HEK293 (cell line): Measurements from ENCODE around the gene GFM1.
A peak's percentile ranks its signal among the peaks of the same experiment; 100 is the strongest.

ENCODE experiments used
- CTCF ChIA-PET: fragments of 350-600 bp; formaldehyde crosslinking; extraction: SDS; loops from one replicate; lab custom pipeline; 2021; ENCODE audit warnings: antibody characterized with exemption; lab: Yijun Ruan, JAX
- POLR2A ChIA-PET: fragments of 300-600 bp; formaldehyde crosslinking; extraction: SDS; loops from one replicate; lab custom pipeline; 2020; ENCODE audit warnings: antibody characterized with exemption, inconsistent platforms; lab: Yijun Ruan, JAX
- H3K27ac ChIP-seq: fragments of 200-500 bp; sonication (Bioruptor generic); 2 replicates; pipeline ENCODE4 v1.5.1; 2014; ENCODE audit warnings: low read depth, low read length, control low read depth, inconsistent platforms; ENCODE audit errors: extremely low read depth
- H3K36me3 ChIP-seq, 2 experiments: fragments of 200-500 bp in 1 of 2; sonication (Bioruptor generic) in 1 of 2; 1 replicate in 1 of 2; 2 replicates in 1 of 2; pipeline ENCODE4 v1.5.1; 2014 to 2017; ENCODE audit warnings: inconsistent platforms in 2 of 2, low read length in 2 of 2; ENCODE audit not compliant: control insufficient read depth in 2 of 2, insufficient read depth in 1 of 2
- H3K4me1 ChIP-seq: fragments of 200-500 bp; sonication (Bioruptor generic); 2 replicates; pipeline ENCODE4 v1.5.1; 2014; ENCODE audit warnings: mild to moderate bottlenecking, low read length, inconsistent platforms; ENCODE audit not compliant: control insufficient read depth, insufficient read depth
- H3K4me3 ChIP-seq: 2 replicates; pipeline ENCODE4 v1.5.1; 2011; ENCODE audit warnings: low read depth, mild to moderate bottlenecking, control low read depth, low read length, moderate library complexity
- H3K9me3 ChIP-seq: fragments of 200-500 bp; sonication (Bioruptor generic); 2 replicates; pipeline ENCODE4 v1.5.1; 2014; ENCODE audit warnings: low read depth, low read length, inconsistent platforms; ENCODE audit not compliant: control insufficient read depth, insufficient read depth
- GLIS2 ChIP-seq: fragments of 450-650 bp; formaldehyde crosslinking; IDR thresholded peaks from 2 replicates; pipeline ENCODE4 v1.5.1; 2016; ENCODE audit warnings: missing biosample characterization, missing genetic modification characterization
- KLF8 ChIP-seq: fragments of 450-650 bp; formaldehyde crosslinking; IDR thresholded peaks from 2 replicates; pipeline ENCODE4 v1.5.1; 2016; ENCODE audit warnings: missing biosample characterization, missing genetic modification characterization
- MYNN ChIP-seq: fragments of 450-650 bp; formaldehyde crosslinking; IDR thresholded peaks from 2 replicates; pipeline ENCODE4 v1.5.1; 2016; ENCODE audit warnings: missing biosample characterization, missing genetic modification characterization, borderline replicate concordance
- OSR2 ChIP-seq: fragments of 450-650 bp; formaldehyde crosslinking; IDR thresholded peaks from 2 replicates; pipeline ENCODE4 v1.5.1; 2016; ENCODE audit warnings: missing biosample characterization, missing genetic modification characterization
- RBAK ChIP-seq: fragments of 450-650 bp; formaldehyde crosslinking; IDR thresholded peaks from 2 replicates; pipeline ENCODE4 v1.5.1; 2016; ENCODE audit warnings: missing biosample characterization, missing genetic modification characterization
- SETDB1 ChIP-seq: IDR thresholded peaks from one replicate; pipeline ENCODE4 v1.6.1; 2017; ENCODE audit warnings: mild to moderate bottlenecking, low read length, moderate library complexity, mixed read lengths; ENCODE audit not compliant: insufficient read length
- SP3 ChIP-seq: fragments of 450-650 bp; formaldehyde crosslinking; IDR thresholded peaks from 2 replicates; pipeline ENCODE4 v1.5.1; 2016; ENCODE audit warnings: missing biosample characterization, missing genetic modification characterization
- TCF7L2 ChIP-seq: IDR thresholded peaks from 2 replicates; pipeline ENCODE4 v1.6.1; 2011; ENCODE audit warnings: low read depth, mild to moderate bottlenecking, inconsistent platforms, low read length, moderate library complexity, borderline replicate concordance
- WT1 ChIP-seq: fragments of 450-650 bp; formaldehyde crosslinking; IDR thresholded peaks from 2 replicates; pipeline ENCODE4 v1.5.1; 2016; ENCODE audit warnings: missing biosample characterization, missing genetic modification characterization
- ZBTB17 ChIP-seq: fragments of 450-650 bp; formaldehyde crosslinking; IDR thresholded peaks from 2 replicates; pipeline ENCODE4 v1.5.1; 2016; ENCODE audit warnings: missing biosample characterization, missing genetic modification characterization
- ZNF2 ChIP-seq: fragments of 450-650 bp; formaldehyde crosslinking; IDR thresholded peaks from 2 replicates; pipeline ENCODE4 v1.5.1; 2016; ENCODE audit warnings: missing biosample characterization, missing genetic modification characterization
- ZNF366 ChIP-seq: fragments of 450-650 bp; formaldehyde crosslinking; conservative IDR thresholded peaks from 2 replicates; pipeline ENCODE4 v1.5.1; 2016; ENCODE audit warnings: missing biosample characterization, missing genetic modification characterization
- ZNF530 ChIP-seq: fragments of 450-650 bp; formaldehyde crosslinking; IDR thresholded peaks from 2 replicates; pipeline ENCODE4 v1.5.1; 2016; ENCODE audit warnings: low read depth, missing biosample characterization, missing genetic modification characterization
- ZNF548 ChIP-seq: fragments of 450-650 bp; formaldehyde crosslinking; IDR thresholded peaks from 2 replicates; pipeline ENCODE4 v1.5.1; 2016; ENCODE audit warnings: missing biosample characterization, missing genetic modification characterization
- ZNF596 ChIP-seq: fragments of 450-650 bp; IDR thresholded peaks from 2 replicates; pipeline ENCODE4 v1.5.0; 2018; ENCODE audit warnings: missing biosample characterization, mild to moderate bottlenecking, missing genetic modification characterization, moderate library complexity
- ZNF621 ChIP-seq: fragments of 450-650 bp; formaldehyde crosslinking; IDR thresholded peaks from 2 replicates; pipeline ENCODE4 v1.5.1; 2017; ENCODE audit warnings: missing biosample characterization, missing genetic modification characterization
- ZNF626 ChIP-seq: fragments of 450-650 bp; sonication (Bioruptor Pico); formaldehyde crosslinking; IDR thresholded peaks from 2 replicates; pipeline ENCODE4 v1.5.1; 2018; ENCODE audit warnings: missing biosample characterization, missing genetic modification characterization, inconsistent platforms
- ZNF837 ChIP-seq: fragments of 450-650 bp; formaldehyde crosslinking; IDR thresholded peaks from 2 replicates; pipeline ENCODE4 v1.5.1; 2016; ENCODE audit warnings: missing biosample characterization, missing genetic modification characterization
- TF ChIP-seq, protein P1 (sequence below): fragments of 450-650 bp; formaldehyde crosslinking; IDR thresholded peaks from 2 replicates; pipeline ENCODE4 v1.5.1; 2017; ENCODE audit warnings: missing biosample characterization, missing genetic modification characterization
- TF ChIP-seq, protein P2 (sequence below): fragments of 450-650 bp; formaldehyde crosslinking; IDR thresholded peaks from 2 replicates; pipeline ENCODE4 v1.5.0; 2017; ENCODE audit warnings: missing biosample characterization, missing genetic modification characterization, borderline replicate concordance
- TF ChIP-seq, protein P3 (sequence below): fragments of 450-650 bp; formaldehyde crosslinking; IDR thresholded peaks from 2 replicates; pipeline ENCODE4 v1.5.1; 2016; ENCODE audit warnings: missing biosample characterization, missing genetic modification characterization, borderline replicate concordance
- TF ChIP-seq, protein P4 (sequence below): fragments of 450-650 bp; formaldehyde crosslinking; IDR thresholded peaks from 2 replicates; pipeline ENCODE4 v1.5.1; 2016; ENCODE audit warnings: missing biosample characterization, missing genetic modification characterization
- TF ChIP-seq, protein P5 (sequence below): fragments of 450-650 bp; formaldehyde crosslinking; conservative IDR thresholded peaks from 2 replicates; pipeline ENCODE4 v1.5.1; 2016; ENCODE audit warnings: low read depth, missing biosample characterization, missing genetic modification characterization

Gene GFM1

DNA sequence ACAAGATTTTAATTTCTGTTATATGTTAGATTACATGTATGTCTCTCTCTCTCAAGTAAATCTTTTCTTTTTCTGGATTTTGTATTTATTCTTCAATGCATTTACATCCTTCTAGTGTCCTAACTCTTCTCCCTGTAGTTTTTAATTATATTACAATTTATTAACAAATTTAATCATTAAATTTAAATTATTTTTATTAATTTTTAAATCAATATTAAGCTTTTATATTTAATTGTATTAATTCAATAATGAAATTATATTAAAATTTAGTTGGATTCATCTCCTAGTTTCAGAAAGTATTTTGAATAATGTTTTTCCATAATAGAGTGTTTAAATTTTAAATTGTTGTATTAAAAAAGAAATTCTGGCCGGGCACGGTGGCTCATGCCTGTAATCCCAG, 43.5 kb upstream of the GFM1 start (continued):
- no peak for TF ChIP-seq ZBTB17 (tag by site-specific recombination)
- TF ChIP-seq, all 188 proteins: peak for 0

DNA sequence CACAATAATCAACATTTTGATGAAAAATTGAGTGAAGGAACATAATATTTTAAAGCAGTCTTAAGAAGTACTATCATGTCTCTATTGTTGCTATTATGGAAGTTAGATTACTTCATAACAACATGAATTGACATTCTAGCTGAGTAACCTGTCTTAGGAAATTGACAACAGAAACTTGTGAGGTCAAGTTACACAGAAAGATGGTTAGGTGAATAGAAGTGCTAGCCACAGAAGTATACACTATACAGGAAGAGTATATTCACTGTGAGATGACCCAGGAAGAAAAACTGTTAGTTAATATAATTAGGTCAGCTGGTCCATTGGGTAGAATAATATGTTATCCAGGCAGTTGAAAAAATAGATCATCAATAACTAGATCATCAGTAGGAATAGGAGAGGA, 42.1 kb upstream of the GFM1 start:
- CTCF ChIA-PET = no interaction called here
- no peak for TF ChIP-seq GLIS2
- TF ChIP-seq ZNF2 (tag by site-specific recombination) = no peak
- TF ChIP-seq, protein P1, sequence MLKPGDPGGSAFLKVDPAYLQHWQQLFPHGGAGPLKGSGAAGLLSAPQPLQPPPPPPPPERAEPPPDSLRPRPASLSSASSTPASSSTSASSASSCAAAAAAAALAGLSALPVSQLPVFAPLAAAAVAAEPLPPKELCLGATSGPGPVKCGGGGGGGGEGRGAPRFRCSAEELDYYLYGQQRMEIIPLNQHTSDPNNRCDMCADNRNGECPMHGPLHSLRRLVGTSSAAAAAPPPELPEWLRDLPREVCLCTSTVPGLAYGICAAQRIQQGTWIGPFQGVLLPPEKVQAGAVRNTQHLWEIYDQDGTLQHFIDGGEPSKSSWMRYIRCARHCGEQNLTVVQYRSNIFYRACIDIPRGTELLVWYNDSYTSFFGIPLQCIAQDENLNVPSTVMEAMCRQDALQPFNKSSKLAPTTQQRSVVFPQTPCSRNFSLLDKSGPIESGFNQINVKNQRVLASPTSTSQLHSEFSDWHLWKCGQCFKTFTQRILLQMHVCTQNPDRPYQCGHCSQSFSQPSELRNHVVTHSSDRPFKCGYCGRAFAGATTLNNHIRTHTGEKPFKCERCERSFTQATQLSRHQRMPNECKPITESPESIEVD = no peak
- TF ChIP-seq, protein P2, sequence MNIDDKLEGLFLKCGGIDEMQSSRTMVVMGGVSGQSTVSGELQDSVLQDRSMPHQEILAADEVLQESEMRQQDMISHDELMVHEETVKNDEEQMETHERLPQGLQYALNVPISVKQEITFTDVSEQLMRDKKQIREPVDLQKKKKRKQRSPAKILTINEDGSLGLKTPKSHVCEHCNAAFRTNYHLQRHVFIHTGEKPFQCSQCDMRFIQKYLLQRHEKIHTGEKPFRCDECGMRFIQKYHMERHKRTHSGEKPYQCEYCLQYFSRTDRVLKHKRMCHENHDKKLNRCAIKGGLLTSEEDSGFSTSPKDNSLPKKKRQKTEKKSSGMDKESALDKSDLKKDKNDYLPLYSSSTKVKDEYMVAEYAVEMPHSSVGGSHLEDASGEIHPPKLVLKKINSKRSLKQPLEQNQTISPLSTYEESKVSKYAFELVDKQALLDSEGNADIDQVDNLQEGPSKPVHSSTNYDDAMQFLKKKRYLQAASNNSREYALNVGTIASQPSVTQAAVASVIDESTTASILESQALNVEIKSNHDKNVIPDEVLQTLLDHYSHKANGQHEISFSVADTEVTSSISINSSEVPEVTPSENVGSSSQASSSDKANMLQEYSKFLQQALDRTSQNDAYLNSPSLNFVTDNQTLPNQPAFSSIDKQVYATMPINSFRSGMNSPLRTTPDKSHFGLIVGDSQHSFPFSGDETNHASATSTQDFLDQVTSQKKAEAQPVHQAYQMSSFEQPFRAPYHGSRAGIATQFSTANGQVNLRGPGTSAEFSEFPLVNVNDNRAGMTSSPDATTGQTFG (tag by site-specific recombination) = no peak
- TF ChIP-seq ZNF596 (tag by site-specific recombination) = no peak
- TF ChIP-seq, protein P3, sequence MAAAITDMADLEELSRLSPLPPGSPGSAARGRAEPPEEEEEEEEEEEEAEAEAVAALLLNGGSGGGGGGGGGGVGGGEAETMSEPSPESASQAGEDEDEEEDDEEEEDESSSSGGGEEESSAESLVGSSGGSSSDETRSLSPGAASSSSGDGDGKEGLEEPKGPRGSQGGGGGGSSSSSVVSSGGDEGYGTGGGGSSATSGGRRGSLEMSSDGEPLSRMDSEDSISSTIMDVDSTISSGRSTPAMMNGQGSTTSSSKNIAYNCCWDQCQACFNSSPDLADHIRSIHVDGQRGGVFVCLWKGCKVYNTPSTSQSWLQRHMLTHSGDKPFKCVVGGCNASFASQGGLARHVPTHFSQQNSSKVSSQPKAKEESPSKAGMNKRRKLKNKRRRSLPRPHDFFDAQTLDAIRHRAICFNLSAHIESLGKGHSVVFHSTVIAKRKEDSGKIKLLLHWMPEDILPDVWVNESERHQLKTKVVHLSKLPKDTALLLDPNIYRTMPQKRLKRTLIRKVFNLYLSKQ (tag by site-specific recombination) = no peak
- no peak for TF ChIP-seq ZNF530 (tag by site-specific recombination)
- TF ChIP-seq KLF8 = no peak
- TF ChIP-seq ZNF621 (tag by site-specific recombination) = no peak
- no peak for TF ChIP-seq OSR2 (tag by site-specific recombination)
- TF ChIP-seq MYNN (tag by site-specific recombination) = no peak
- TF ChIP-seq ZNF366 (tag by site-specific recombination) = no peak
- TF ChIP-seq SP3 (tag by site-specific recombination) = no peak
- no peak for TF ChIP-seq ZNF837 (tag by site-specific recombination)
- no peak for TF ChIP-seq ZNF548 (tag by site-specific recombination)
- no peak for TF ChIP-seq WT1 (tag by site-specific recombination)
- H3K9me3 ChIP-seq = no peaks in the 10 kb centered on the region
- no peaks in the 10 kb centered on the region for H3K4me1 ChIP-seq
- no peak overlapping the region for H3K27ac ChIP-seq
- no peak overlapping the region for H3K4me3 ChIP-seq
- H3K36me3 ChIP-seq = peaks cover 0 to 13% of the 10 kb centered on the region in 2 experiments; a peak in 1 of 3 replicates
- POLR2A ChIA-PET = no interaction called here

DNA sequence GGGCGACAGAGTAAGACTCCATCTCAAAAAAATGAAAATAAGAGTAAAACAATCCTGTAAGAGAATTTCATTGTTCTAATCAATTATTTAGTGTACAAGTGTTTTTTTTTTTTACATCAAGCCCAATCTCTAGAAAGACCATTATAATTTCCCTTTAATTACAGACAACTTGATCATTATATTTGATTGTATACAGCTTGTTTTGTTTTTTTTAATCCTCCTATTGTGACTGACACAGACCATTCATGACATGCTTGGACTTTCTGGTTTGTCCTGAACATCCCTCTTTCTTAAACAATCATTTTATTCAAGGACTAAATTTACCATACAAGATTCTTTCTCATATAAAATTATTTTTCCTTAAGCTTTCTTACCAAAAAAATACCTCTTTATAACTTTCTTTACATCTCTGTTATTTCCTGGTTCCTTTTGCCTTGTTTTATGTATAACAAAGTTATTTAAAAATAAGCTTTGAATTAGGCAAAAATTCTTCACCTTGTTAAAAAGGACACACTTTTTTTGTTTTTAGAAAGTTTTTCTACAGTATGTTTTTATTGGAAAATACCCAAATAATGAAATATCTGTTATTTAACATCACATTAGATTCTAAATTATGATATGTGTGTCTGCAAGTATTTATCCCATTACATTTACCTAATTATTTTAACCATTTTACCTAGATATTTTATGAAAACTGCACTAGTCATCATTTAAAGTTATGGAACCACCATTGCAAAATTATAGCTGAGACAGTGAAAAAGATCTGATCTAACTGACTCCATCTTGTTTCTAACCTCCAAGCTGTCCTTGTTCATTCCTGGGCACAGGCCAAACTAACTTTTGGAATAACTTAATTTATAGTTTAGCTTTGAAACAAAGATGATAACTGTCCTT, 26.1 kb upstream of the GFM1 start:
- CTCF ChIA-PET = interaction anchor here (0.6 kb wide), 1 partner anchor 176 kb away, joined by 3 read pairs; no protein-coding TSS in a partner anchor
- H3K27ac ChIP-seq = no peak overlapping the region
- POLR2A ChIA-PET = no interaction called here
- no peaks in the 10 kb centered on the region for H3K36me3 ChIP-seq
- H3K9me3 ChIP-seq = no peaks in the 10 kb centered on the region
- no peak overlapping the region for H3K4me3 ChIP-seq
- H3K4me1 ChIP-seq = no peaks in the 10 kb centered on the region
- 0 out of 2 replicates have a peak, but pooled peaks have one; percentile 42 for TF ChIP-seq ZNF626 (tag by site-specific recombination)
- TF ChIP-seq, protein P4, sequence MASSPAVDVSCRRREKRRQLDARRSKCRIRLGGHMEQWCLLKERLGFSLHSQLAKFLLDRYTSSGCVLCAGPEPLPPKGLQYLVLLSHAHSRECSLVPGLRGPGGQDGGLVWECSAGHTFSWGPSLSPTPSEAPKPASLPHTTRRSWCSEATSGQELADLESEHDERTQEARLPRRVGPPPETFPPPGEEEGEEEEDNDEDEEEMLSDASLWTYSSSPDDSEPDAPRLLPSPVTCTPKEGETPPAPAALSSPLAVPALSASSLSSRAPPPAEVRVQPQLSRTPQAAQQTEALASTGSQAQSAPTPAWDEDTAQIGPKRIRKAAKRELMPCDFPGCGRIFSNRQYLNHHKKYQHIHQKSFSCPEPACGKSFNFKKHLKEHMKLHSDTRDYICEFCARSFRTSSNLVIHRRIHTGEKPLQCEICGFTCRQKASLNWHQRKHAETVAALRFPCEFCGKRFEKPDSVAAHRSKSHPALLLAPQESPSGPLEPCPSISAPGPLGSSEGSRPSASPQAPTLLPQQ (tag by site-specific recombination) = no peak
- TF ChIP-seq TCF7L2 = no peak
- TF ChIP-seq SETDB1 = peak; percentile 99
- TF ChIP-seq, protein P5, sequence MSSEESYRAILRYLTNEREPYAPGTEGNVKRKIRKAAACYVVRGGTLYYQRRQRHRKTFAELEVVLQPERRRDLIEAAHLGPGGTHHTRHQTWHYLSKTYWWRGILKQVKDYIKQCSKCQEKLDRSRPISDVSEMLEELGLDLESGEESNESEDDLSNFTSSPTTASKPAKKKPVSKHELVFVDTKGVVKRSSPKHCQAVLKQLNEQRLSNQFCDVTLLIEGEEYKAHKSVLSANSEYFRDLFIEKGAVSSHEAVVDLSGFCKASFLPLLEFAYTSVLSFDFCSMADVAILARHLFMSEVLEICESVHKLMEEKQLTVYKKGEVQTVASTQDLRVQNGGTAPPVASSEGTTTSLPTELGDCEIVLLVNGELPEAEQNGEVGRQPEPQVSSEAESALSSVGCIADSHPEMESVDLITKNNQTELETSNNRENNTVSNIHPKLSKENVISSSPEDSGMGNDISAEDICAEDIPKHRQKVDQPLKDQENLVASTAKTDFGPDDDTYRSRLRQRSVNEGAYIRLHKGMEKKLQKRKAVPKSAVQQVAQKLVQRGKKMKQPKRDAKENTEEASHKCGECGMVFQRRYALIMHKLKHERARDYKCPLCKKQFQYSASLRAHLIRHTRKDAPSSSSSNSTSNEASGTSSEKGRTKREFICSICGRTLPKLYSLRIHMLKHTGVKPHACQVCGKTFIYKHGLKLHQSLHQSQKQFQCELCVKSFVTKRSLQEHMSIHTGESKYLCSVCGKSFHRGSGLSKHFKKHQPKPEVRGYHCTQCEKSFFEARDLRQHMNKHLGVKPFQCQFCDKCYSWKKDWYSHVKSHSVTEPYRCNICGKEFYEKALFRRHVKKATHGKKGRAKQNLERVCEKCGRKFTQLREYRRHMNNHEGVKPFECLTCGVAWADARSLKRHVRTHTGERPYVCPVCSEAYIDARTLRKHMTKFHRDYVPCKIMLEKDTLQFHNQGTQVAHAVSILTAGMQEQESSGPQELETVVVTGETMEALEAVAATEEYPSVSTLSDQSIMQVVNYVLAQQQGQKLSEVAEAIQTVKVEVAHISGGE = no peak
- TF ChIP-seq RBAK (tag by site-specific recombination) = no peak
